H9 (cell line): Measurements from ENCODE around the gene TMEM117. TPM values are rescaled to one million over a fixed set of nuclear protein-coding genes. Genes with fewer than 3 reads are reported as not detected.

ENCODE experiments used
- DNase-seq: peaks from one replicate; pipeline ENCODE4 v3.0.0-alpha.2; 2017
- H2AFZ ChIP-seq: one replicate; pipeline ENCODE4 v1.6.1; 2013; ENCODE audit warnings: mild to moderate bottlenecking, low read length, control low read depth, moderate library complexity
- H2AK5ac ChIP-seq: 2 replicates; pipeline ENCODE4 v1.6.1; 2013; ENCODE audit warnings: low read length, control low read depth, mixed read lengths; ENCODE audit not compliant: insufficient read length
- H2BK120ac ChIP-seq: one replicate; pipeline ENCODE4 v1.6.1; 2013; ENCODE audit warnings: low read depth, mild to moderate bottlenecking, low read length, control low read depth, inconsistent platforms; ENCODE audit not compliant: poor library complexity, severe bottlenecking
- H2BK12ac ChIP-seq: 2 replicates; pipeline ENCODE4 v1.6.1; 2013; ENCODE audit warnings: low read length, control low read depth, mixed read lengths, low read depth; ENCODE audit not compliant: insufficient read length
- H2BK15ac ChIP-seq: 2 replicates; pipeline ENCODE4 v1.6.1; 2013; ENCODE audit warnings: low read depth, low read length, control low read depth
- H2BK20ac ChIP-seq: one replicate; pipeline ENCODE4 v1.6.1; 2013; ENCODE audit warnings: low read depth, mild to moderate bottlenecking, low read length, control low read depth, inconsistent platforms; ENCODE audit not compliant: poor library complexity, severe bottlenecking
- H2BK5ac ChIP-seq: 2 replicates; pipeline ENCODE4 v1.6.1; 2013; ENCODE audit warnings: low read length, control low read depth, mixed read lengths; ENCODE audit not compliant: insufficient read length
- H3K14ac ChIP-seq: 2 replicates; pipeline ENCODE4 v1.6.1; 2013; ENCODE audit warnings: low read length, control low read depth; ENCODE audit not compliant: insufficient read depth
- H3K18ac ChIP-seq: 2 replicates; pipeline ENCODE4 v1.6.1; 2013; ENCODE audit warnings: low read depth, mild to moderate bottlenecking, mixed read lengths, low read length, control low read depth; ENCODE audit not compliant: insufficient read length
- H3K23ac ChIP-seq: 2 replicates; pipeline ENCODE4 v1.6.1; 2013; ENCODE audit warnings: low read length, control low read depth, mixed read lengths, low read depth; ENCODE audit not compliant: insufficient read length
- H3K23me2 ChIP-seq: 2 replicates; pipeline ENCODE4 v1.6.1; 2013; ENCODE audit warnings: low read depth, mild to moderate bottlenecking, mixed read lengths, low read length, control low read depth; ENCODE audit not compliant: insufficient read length, poor library complexity, severe bottlenecking
- H3K27ac ChIP-seq: 2 replicates; pipeline ENCODE4 v1.5.1; 2013; ENCODE audit warnings: low read length, control low read depth, mixed read lengths, low read depth; ENCODE audit not compliant: insufficient read length
- H3K27me3 ChIP-seq: 2 replicates; pipeline ENCODE4 v1.6.1; 2013; ENCODE audit warnings: low read length, control low read depth, inconsistent platforms; ENCODE audit not compliant: insufficient read depth
- H3K4ac ChIP-seq: 2 replicates; pipeline ENCODE4 v1.6.1; 2013; ENCODE audit warnings: low read depth, mild to moderate bottlenecking, control low read depth, inconsistent platforms, low read length, moderate library complexity
- H3K4me1 ChIP-seq: 2 replicates; pipeline ENCODE4 v1.6.1; 2013; ENCODE audit warnings: low read length, control low read depth, inconsistent platforms; ENCODE audit not compliant: insufficient read depth
- H3K4me2 ChIP-seq: 2 replicates; pipeline ENCODE4 v1.6.1; 2013; ENCODE audit warnings: low read length, control low read depth, mixed read lengths; ENCODE audit not compliant: insufficient read length, insufficient read depth
- H3K56ac ChIP-seq: 2 replicates; pipeline ENCODE4 v1.6.1; 2013; ENCODE audit warnings: low read depth, mild to moderate bottlenecking, mixed read lengths, low read length, control low read depth; ENCODE audit not compliant: insufficient read length
- H3K79me1 ChIP-seq: 2 replicates; pipeline ENCODE4 v1.6.1; 2013; ENCODE audit warnings: low read depth, mild to moderate bottlenecking, moderate library complexity, low read length, control low read depth, inconsistent platforms; ENCODE audit not compliant: insufficient read depth, poor library complexity, severe bottlenecking
- H3K79me2 ChIP-seq: 2 replicates; pipeline ENCODE4 v1.6.1; 2013; ENCODE audit warnings: low read length, control low read depth, inconsistent platforms; ENCODE audit not compliant: insufficient read depth
- H3K9ac ChIP-seq: 2 replicates; pipeline ENCODE4 v1.6.1; 2013; ENCODE audit warnings: low read length, control low read depth, mixed read lengths; ENCODE audit not compliant: insufficient read length; ENCODE audit errors: extremely low read depth
- H3K9me3 ChIP-seq: one replicate; pipeline ENCODE4 v1.6.1; 2013; ENCODE audit warnings: low read depth, low read length, inconsistent platforms; ENCODE audit not compliant: control insufficient read depth
- H3T11ph ChIP-seq: one replicate; pipeline ENCODE4 v1.6.1; 2013; ENCODE audit warnings: mild to moderate bottlenecking, low read length, control low read depth, inconsistent platforms
- H4K20me1 ChIP-seq: one replicate; pipeline ENCODE4 v1.6.1; 2013; ENCODE audit not compliant: control insufficient read depth, insufficient read length, insufficient read depth
- H4K5ac ChIP-seq: 2 replicates; pipeline ENCODE4 v1.6.1; 2013; ENCODE audit warnings: low read depth, mild to moderate bottlenecking, mixed read lengths, low read length, control low read depth; ENCODE audit not compliant: insufficient read length
- H4K8ac ChIP-seq: replicated peaks from 2 replicates; pipeline ENCODE4 v1.6.1; 2013; ENCODE audit warnings: low read length, control low read depth, mixed read lengths, low read depth; ENCODE audit not compliant: insufficient read length
- H4K91ac ChIP-seq: 2 replicates; pipeline ENCODE4 v1.6.1; 2013; ENCODE audit warnings: low read depth, mild to moderate bottlenecking, moderate library complexity, mixed read lengths, low read length, control low read depth; ENCODE audit not compliant: insufficient read length
- H3K27ac Mint-ChIP-seq, 3 experiments: 2 replicates in 2 of 3; 3 replicates in 1 of 3; pipeline ENCODE4 v1.8.0; 2020 to 2021; ENCODE audit warnings: mixed read lengths in 3 of 3, mild to moderate bottlenecking in 1 of 3, moderate library complexity in 1 of 3
- H3K27me3 Mint-ChIP-seq: 2 replicates; pipeline ENCODE4 v1.8.0; 2021; ENCODE audit warnings: low read depth, mild to moderate bottlenecking, moderate library complexity, mixed read lengths
- H3K36me3 Mint-ChIP-seq, 3 experiments: 2 replicates in 2 of 3; 3 replicates in 1 of 3; pipeline ENCODE4 v1.8.0; 2020 to 2021; ENCODE audit warnings: low read depth in 3 of 3, mixed read lengths in 3 of 3; ENCODE audit not compliant: insufficient read depth in 1 of 3
- H3K4me1 Mint-ChIP-seq, 2 experiments: 2 replicates each; pipeline ENCODE4 v1.8.0; 2020; ENCODE audit warnings: mixed read lengths in 2 of 2
- H3K4me3 Mint-ChIP-seq, 2 experiments: 2 replicates in 1 of 2; 3 replicates in 1 of 2; pipeline ENCODE4 v1.8.0; 2020 to 2021; ENCODE audit warnings: mild to moderate bottlenecking in 2 of 2, mixed read lengths in 2 of 2, moderate library complexity in 1 of 2
- H3K9me3 Mint-ChIP-seq, 2 experiments: 2 replicates in 1 of 2; 3 replicates in 1 of 2; pipeline ENCODE4 v1.8.0; 2020; ENCODE audit warnings: mild to moderate bottlenecking in 2 of 2, mixed read lengths in 2 of 2, moderate library complexity in 1 of 2
- WGBS: extraction: QIAGEN DNeasy Blood & Tissue Kit; methylation state at CpG from one replicate; pipeline ENCODE4 v1.1.7; 2013; ENCODE audit warnings: missing lambda C conversion rate, low lambda C conversion rate, mixed read lengths; ENCODE audit not compliant: insufficient read length; ENCODE audit errors: extremely low coverage; 5-methylcytosine and 5-hydroxymethylcytosine counted together
- total RNA-seq: library from RNA; stranded (reverse); gene quantifications from 2 replicates; pipeline ENCODE4 v1.2.1, GENCODE V29; 2021
- TF ChIP-seq, protein P1 (sequence below): fragments of 200-600 bp; sonication (generic); conservative IDR thresholded peaks from 3 replicates; pipeline ENCODE4 v1.8.0; 2021; ENCODE audit warnings: antibody characterized with exemption, mild to moderate bottlenecking

TMEM117 gene
- total RNA-seq, 1 experiment from 2014 or later, result 1.7 TPM

DNA sequence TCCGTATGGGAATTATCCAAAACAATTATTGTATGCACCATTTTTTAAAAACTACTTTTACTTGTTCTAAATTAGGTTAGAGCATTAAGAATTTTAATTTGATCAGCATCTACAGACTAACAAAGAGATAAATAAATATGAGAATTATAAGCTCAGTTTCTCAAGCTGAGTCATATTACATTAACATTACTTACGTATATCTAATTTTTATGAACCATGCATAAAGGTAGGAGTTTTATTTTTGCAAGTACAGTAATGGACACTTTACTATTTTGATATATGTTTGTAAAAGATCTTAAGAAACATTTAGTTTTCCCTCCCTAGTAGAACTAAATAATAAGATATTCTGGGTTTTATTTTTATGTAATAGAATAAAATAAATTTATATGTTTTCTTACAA is 410.1 kb downstream of the TMEM117 start:
- no peak overlapping the region for H2BK120ac ChIP-seq
- no peak overlapping the region for H2AK5ac ChIP-seq
- H2BK12ac ChIP-seq, result no peak overlapping the region
- no peaks in the 10 kb centered on the region for H3K23me2 ChIP-seq
- no CpG with 5 or more reads among the region's 2 CpGs for WGBS
- H3K79me2 ChIP-seq, result no peaks in the 10 kb centered on the region
- Mint-ChIP-seq H3K27ac (no peak overlapping the region), H3K4me1 (0 out of 4 replicates have a peak, but pooled peaks cover 0 to 2% of the 10 kb centered on the region in 2 experiments), H3K4me3 (no peak overlapping the region), H3K36me3 (no peaks in the 10 kb centered on the region), H3K9me3 (peaks cover 0 to 2% of the 10 kb centered on the region in 2 experiments; a peak in 1 of 5 replicates), H3K27me3 (no peaks in the 10 kb centered on the region)
- DNase-seq, result no peak
- H3K23ac ChIP-seq, result no peak overlapping the region
- H2BK20ac ChIP-seq, result no peak overlapping the region
- no peak overlapping the region for H2AFZ ChIP-seq
- no peak overlapping the region for H3K56ac ChIP-seq
- no peak overlapping the region for H3K14ac ChIP-seq
- no peak overlapping the region for H3K4ac ChIP-seq
- no peak overlapping the region for H2BK5ac ChIP-seq
- no peaks in the 10 kb centered on the region for H3K9me3 ChIP-seq
- H3T11ph ChIP-seq, result no peak overlapping the region
- TF ChIP-seq, protein P1, sequence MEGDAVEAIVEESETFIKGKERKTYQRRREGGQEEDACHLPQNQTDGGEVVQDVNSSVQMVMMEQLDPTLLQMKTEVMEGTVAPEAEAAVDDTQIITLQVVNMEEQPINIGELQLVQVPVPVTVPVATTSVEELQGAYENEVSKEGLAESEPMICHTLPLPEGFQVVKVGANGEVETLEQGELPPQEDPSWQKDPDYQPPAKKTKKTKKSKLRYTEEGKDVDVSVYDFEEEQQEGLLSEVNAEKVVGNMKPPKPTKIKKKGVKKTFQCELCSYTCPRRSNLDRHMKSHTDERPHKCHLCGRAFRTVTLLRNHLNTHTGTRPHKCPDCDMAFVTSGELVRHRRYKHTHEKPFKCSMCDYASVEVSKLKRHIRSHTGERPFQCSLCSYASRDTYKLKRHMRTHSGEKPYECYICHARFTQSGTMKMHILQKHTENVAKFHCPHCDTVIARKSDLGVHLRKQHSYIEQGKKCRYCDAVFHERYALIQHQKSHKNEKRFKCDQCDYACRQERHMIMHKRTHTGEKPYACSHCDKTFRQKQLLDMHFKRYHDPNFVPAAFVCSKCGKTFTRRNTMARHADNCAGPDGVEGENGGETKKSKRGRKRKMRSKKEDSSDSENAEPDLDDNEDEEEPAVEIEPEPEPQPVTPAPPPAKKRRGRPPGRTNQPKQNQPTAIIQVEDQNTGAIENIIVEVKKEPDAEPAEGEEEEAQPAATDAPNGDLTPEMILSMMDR, result no peak
- H4K91ac ChIP-seq, result no peak overlapping the region
- H4K8ac ChIP-seq, result no peak overlapping the region
- H3K9ac ChIP-seq, result no peak overlapping the region
- H3K18ac ChIP-seq, result no peak overlapping the region
- H4K20me1 ChIP-seq, result no peaks in the 10 kb centered on the region
- no peak overlapping the region for H2BK15ac ChIP-seq
- no peaks in the 10 kb centered on the region for H3K27me3 ChIP-seq
- no peak overlapping the region for H3K27ac ChIP-seq
- H4K5ac ChIP-seq, result no peak overlapping the region
- no peaks in the 10 kb centered on the region for H3K79me1 ChIP-seq
- no peaks in the 10 kb centered on the region for H3K4me1 ChIP-seq
- no peak overlapping the region for H3K4me2 ChIP-seq
